ENCODE results near the gene PLCL1. TPM values are rescaled to one million over a fixed set of nuclear protein-coding genes. Genes with fewer than 3 reads are reported as not detected.
A peak's percentile ranks its signal among the peaks of the same experiment; 100 is the strongest.

Gene PLCL1
- total RNA-seq, 1 donor from 2014 or later = 13.6 TPM

DNA sequence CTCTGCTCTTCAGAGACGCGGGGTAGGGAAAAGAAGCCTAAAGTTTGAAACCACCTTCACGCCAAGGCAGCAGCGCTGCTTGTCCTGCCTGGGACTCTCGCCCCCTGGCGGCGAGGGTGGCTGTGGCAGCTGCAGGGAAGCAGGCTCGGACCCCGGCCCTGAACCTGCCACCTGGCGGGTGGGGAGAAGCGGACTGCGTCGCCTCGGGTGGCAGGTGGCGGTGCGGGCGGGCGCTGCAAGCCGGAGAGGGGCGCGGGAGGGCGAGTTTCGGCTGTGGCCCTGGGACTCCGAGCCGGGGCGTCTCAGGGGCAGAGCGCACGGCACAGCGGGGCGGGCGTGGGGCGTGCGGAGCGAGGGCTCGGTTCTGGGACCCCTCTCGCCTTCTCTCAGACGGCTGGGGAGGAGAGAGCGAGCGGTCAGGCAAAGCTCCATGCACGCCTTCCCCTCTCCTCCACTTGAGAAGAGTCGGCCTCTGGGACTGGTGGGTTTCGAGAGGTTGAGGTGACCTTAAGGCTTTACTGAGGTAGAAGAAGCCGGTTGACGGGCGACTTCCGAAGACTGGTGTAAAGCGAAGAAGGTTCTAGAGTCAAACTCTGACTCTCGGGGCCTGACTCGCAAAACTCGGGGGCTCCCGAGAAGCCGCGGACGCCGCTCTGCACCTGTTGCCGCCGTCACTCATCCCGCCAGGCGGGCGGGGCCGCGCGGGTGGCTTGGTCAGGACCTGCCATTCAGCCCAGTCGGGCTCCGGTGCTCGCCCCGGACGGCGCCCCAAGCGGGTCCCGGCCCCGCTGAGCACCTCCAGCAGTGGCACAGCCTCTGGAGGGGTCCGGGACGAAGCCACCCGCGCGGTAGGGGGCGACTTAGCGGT is 18.1 kb upstream of the PLCL1 start:
- H3K27me3 Mint-ChIP-seq (ENCODE audit: unreplicated experiment) = peaks cover 2% of the 10 kb centered on the region
- no peak overlapping the region for H3K27ac Mint-ChIP-seq (ENCODE audit: unreplicated experiment)
- H3K4me3 Mint-ChIP-seq (ENCODE audit: unreplicated experiment) = no peak overlapping the region
- DNase-seq (ENCODE audit: low spot score) = peak; percentile 72
- H3K9me3 Mint-ChIP-seq (ENCODE audit: unreplicated experiment) = no peaks in the 10 kb centered on the region
- TF ChIP-seq, protein P1, sequence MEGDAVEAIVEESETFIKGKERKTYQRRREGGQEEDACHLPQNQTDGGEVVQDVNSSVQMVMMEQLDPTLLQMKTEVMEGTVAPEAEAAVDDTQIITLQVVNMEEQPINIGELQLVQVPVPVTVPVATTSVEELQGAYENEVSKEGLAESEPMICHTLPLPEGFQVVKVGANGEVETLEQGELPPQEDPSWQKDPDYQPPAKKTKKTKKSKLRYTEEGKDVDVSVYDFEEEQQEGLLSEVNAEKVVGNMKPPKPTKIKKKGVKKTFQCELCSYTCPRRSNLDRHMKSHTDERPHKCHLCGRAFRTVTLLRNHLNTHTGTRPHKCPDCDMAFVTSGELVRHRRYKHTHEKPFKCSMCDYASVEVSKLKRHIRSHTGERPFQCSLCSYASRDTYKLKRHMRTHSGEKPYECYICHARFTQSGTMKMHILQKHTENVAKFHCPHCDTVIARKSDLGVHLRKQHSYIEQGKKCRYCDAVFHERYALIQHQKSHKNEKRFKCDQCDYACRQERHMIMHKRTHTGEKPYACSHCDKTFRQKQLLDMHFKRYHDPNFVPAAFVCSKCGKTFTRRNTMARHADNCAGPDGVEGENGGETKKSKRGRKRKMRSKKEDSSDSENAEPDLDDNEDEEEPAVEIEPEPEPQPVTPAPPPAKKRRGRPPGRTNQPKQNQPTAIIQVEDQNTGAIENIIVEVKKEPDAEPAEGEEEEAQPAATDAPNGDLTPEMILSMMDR (IDR thresholded peaks at IDR 0.05; ENCODE audit: unreplicated experiment) = peak; percentile 85
- no peaks in the 10 kb centered on the region for H3K36me3 Mint-ChIP-seq (ENCODE audit: low read depth, unreplicated experiment)
- peaks cover 6% of the 10 kb centered on the region for H3K4me1 Mint-ChIP-seq (ENCODE audit: unreplicated experiment)

DNA sequence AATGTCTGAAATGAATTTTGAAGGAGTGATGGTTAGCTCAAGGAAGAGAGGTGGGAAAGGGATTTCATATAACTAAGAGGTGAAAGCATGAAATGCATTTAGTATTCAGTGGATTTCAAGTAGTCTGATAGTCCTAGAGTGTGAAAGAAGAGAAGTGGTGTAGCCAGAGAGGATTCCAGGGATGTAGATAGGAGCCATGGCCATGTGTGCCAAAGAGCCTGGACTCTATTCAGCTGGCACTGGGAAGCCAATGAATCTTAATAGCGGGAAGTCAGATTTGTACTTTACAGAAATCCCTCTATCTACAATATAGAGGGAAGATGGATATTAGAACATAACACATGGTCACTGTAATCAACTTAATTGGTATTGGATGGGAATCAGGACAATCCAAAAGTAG is 10.9 kb upstream of the PLCL1 start:
- no peaks in the 10 kb centered on the region for H3K27me3 Mint-ChIP-seq (ENCODE audit: unreplicated experiment)
- H3K27ac Mint-ChIP-seq (ENCODE audit: unreplicated experiment) = no peak overlapping the region
- H3K9me3 Mint-ChIP-seq (ENCODE audit: unreplicated experiment) = no peaks in the 10 kb centered on the region
- DNase-seq (ENCODE audit: low spot score) = no peak
- H3K36me3 Mint-ChIP-seq (ENCODE audit: low read depth, unreplicated experiment) = peaks cover 3% of the 10 kb centered on the region
- TF ChIP-seq, protein P1 (IDR thresholded peaks at IDR 0.05; ENCODE audit: unreplicated experiment) = no peak
- H3K4me1 Mint-ChIP-seq (ENCODE audit: unreplicated experiment) = peaks cover 5% of the 10 kb centered on the region
- no peak overlapping the region for H3K4me3 Mint-ChIP-seq (ENCODE audit: unreplicated experiment)

DNA sequence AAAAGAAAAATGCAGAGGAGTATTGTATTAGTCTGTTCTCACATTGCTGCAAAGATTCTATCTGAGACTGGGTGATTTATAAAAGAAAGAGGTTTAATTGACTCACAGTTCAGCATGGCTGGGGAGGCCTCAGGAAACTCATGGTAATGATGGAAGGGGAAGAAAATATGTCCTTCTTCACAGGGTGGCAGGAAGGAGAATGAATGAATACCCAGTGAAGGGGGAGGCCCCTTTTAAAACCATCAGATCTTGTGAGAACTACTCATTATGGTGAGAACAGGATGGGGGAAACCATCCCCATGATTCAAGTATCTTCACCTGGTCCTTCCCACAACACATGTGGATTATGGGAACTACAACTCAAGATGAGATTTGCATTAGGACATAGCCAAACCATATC is 9.1 kb upstream of the PLCL1 start:
- no peaks in the 10 kb centered on the region for H3K9me3 Mint-ChIP-seq (ENCODE audit: unreplicated experiment)
- H3K36me3 Mint-ChIP-seq (ENCODE audit: low read depth, unreplicated experiment) = peaks cover 3% of the 10 kb centered on the region
- TF ChIP-seq, protein P1 (IDR thresholded peaks at IDR 0.05; ENCODE audit: unreplicated experiment) = no peak
- no peak overlapping the region for H3K27ac Mint-ChIP-seq (ENCODE audit: unreplicated experiment)
- H3K4me1 Mint-ChIP-seq (ENCODE audit: unreplicated experiment) = peaks cover 5% of the 10 kb centered on the region
- no peaks in the 10 kb centered on the region for H3K27me3 Mint-ChIP-seq (ENCODE audit: unreplicated experiment)
- no peak for DNase-seq (ENCODE audit: low spot score)
- no peak overlapping the region for H3K4me3 Mint-ChIP-seq (ENCODE audit: unreplicated experiment)

DNA sequence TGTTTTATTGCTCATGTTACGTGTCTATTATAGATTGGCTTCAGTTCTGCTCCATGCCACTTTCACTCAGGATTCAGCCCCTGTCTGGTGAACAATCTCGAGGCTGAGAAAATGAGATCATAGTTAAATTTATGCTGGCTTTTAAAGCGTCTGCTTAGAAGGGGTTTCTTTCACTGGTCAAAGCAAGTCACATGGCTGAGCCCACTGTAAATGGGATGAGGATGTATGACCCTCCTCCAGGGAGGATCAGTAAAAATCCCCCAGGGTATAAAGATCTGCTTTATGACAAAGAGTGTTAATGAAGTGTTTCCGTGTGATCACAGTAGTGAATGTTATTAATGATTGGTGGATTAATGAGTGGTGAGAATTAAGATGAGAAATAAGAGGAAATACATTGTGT is 6.2 kb upstream of the PLCL1 start:
- no peak overlapping the region for H3K27ac Mint-ChIP-seq (ENCODE audit: unreplicated experiment)
- H3K4me1 Mint-ChIP-seq (ENCODE audit: unreplicated experiment) = peaks cover under 1% of the 10 kb centered on the region
- TF ChIP-seq, protein P1 (IDR thresholded peaks at IDR 0.05; ENCODE audit: unreplicated experiment) = no peak
- no peaks in the 10 kb centered on the region for H3K27me3 Mint-ChIP-seq (ENCODE audit: unreplicated experiment)
- no peak overlapping the region for H3K4me3 Mint-ChIP-seq (ENCODE audit: unreplicated experiment)
- peaks cover 3% of the 10 kb centered on the region for H3K36me3 Mint-ChIP-seq (ENCODE audit: low read depth, unreplicated experiment)
- H3K9me3 Mint-ChIP-seq (ENCODE audit: unreplicated experiment) = no peaks in the 10 kb centered on the region
- DNase-seq (ENCODE audit: low spot score) = no peak

DNA sequence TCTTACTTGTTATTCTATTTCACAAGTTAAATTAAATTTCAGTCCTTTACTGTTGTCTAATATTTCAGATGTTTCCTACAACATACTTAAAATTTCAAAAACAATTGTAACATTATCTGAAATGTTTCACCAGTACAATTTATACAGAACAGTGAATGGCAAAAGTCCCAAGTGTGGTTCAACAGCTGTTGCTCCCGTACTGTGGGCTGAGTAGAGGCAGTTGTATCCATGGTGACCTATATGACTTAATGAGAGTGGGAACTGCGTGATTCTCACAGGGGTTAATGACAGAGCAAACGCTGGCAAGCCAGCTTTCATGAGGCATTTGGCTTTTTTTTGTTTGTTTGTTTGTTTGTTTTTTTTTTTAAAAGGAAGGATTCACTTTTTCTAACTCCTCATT is 5.3 kb upstream of the PLCL1 start:
- Mint-ChIP-seq H3K27ac (ENCODE audit: unreplicated experiment) (no peak overlapping the region), H3K27me3 (ENCODE audit: unreplicated experiment) (no peaks in the 10 kb centered on the region), H3K4me3 (ENCODE audit: unreplicated experiment) (no peak overlapping the region), H3K4me1 (ENCODE audit: unreplicated experiment) (peaks cover 4% of the 10 kb centered on the region), H3K36me3 (ENCODE audit: low read depth, unreplicated experiment) (peaks cover 3% of the 10 kb centered on the region), H3K9me3 (ENCODE audit: unreplicated experiment) (no peaks in the 10 kb centered on the region)
- no peak for DNase-seq (ENCODE audit: low spot score)
- TF ChIP-seq, protein P1 (IDR thresholded peaks at IDR 0.05; ENCODE audit: unreplicated experiment) = no peak
